NCI-H1048 (cell line): ENCODE measurements around the gene CEP350.
"Not testable (repeated sequence)": the region's sequence is repeated elsewhere in the genome, so short reads cannot be mapped to it uniquely, and the experiment has no call there.

Experiments used
- DNase-seq: peaks from one replicate; lab custom pipeline; 2025; lab: John Stamatoyannopoulos, UW

Gene CEP350

DNA sequence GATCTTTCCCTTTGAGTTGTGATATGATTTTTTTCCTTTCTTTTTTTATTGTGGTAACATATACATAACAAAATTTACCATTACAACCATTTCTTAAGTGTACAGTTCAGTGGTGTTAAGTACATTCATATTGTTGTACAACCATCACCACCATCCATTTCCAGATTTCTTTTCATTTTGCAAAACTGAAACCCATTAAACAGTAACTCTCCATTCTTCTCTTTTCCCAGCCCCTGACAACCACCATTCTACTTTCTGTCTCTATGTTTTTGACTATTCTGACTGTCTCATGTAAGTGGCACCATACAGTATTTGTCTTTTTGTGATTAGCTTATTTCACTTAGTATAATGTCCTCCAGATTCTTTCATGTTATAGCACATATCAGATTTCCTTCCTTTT lies 30.3 kb downstream of the CEP350 start:
- DNase-seq, result no peak

DNA sequence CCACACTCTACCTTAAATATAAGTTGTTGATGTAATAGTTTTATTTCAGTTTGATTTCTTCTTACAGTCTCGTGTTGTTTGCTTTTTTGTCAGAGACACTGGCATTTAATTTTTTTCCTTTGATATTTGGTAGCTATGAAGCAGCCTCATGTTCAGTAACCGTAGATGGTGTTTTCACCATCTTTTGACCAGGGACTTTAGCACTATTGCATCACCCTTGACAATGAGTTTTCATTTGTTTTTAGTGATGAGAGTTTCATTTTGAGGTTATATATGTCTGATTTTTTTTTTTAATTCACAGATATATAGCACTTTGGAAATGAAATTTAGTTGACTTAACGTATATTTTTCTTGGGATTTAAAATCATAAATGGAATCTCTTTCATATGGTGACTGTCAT lies 36.2 kb downstream of the CEP350 start:
- DNase-seq, result no peak

DNA sequence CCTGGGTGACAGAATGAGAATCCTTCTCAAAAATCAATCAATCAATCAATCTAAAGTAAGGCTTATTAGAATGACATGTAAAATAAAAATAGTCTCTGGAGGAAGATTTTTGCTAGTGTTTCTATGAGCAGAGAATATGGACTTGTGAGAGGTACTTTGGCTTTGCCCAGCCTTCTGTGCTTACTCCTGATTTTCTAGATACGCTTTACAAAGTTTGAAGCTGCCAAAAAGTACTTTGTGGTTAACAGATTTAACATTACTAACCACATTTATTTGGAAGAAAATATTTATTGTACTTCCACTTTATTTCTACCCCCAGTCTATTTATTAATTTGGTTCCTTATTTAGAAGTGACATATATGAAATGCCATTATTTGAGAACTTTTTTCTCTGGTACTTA lies 41.0 kb downstream of the CEP350 start:
- no peak for DNase-seq

DNA sequence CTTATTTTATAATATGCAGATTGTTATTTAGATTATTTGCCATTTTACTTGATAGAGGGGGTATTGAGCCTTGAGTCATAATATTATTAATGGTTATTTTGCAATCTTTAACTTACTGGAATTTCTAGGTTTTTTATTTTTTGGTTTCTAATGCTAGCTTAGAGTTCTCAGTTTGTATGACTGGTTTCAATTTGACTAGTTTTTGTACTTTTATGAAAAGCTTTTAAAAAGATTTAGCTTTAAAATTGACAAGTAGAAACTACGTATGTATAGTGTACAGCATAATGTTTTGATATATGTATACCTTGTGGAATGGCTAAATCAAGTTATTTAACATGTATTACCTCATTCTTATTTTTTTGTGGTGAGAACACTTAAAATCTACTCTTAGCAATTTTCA lies 41.5 kb downstream of the CEP350 start:
- no peak for DNase-seq

DNA sequence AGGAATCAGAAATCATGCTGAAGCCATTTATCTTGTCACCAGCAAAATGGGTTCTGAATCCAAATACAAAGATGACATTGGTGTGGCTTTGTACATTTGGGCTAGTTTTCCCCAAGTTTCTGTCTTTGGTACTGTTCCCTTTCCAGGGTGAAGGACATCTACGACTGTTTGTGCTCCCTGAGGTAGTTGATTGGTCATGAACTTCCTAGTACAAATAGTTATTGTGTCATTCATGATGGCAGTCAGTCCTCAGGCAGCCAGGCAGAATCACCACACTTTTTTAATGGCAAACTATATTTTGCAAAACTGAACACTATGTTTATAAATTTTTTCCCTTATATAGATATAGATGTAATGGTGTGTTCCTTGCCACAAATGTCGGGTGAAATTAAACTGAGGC lies 46.0 kb downstream of the CEP350 start:
- no peak for DNase-seq

GRCh38 chr1:180002437-180002836 lies 47.8 kb downstream of the CEP350 start:
- DNase-seq, result no peak

GRCh38 chr1:180003026-180003695 lies 48.6 kb downstream of the CEP350 start:
- DNase-seq, result no peak

- DNase-seq, result not testable (repeated sequence)
These were observed 52.2 kb downstream of the CEP350 start for GRCh38 chr1:180006762-180007161.

DNA sequence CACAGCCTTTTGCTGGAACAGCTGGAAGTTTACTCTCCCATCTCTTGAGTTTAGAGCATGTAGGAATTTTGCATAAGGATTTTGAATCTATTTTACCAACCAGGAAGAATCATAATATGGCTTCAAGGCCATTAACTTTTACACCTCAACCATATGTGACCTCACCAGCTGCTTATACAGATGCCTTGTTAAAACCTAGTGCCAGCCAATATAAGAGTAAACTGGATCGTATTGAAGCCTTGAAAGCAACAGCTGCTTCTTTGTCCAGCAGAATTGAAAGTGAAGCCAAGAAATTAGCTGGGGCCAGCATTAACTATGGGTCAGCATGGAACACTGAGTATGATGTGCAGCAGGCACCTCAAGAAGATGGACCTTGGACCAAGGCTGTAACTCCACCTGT lies 65.4 kb downstream of the CEP350 start:
- DNase-seq, result no peak

- no peak for DNase-seq
These were observed 71.9 kb downstream of the CEP350 start for GRCh38 chr1:180026556-180026955.

DNA sequence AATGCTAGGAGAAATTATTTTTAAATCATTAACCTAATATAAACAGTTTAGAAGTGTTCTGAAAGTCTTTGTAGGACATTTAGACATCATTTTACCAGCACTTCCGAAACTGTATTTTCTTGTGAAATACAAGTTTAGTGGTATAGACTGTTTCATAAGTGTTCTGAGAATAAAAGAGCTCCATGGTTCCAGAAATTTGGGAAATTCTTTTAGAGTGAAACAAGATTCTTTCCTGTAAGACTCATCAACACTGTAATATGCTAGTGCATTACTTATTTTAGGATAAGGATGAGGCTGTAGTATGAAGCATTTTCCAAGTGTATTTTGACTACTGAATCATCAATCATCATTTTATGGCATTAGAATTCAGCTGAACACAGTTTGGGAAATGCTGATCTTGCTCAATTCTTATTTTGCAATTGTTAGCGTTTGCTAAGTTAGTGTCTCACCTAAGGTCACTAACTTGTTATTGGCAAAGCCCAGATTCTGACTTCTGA lies 73.4 kb downstream of the CEP350 start:
- DNase-seq, result no peak

DNA sequence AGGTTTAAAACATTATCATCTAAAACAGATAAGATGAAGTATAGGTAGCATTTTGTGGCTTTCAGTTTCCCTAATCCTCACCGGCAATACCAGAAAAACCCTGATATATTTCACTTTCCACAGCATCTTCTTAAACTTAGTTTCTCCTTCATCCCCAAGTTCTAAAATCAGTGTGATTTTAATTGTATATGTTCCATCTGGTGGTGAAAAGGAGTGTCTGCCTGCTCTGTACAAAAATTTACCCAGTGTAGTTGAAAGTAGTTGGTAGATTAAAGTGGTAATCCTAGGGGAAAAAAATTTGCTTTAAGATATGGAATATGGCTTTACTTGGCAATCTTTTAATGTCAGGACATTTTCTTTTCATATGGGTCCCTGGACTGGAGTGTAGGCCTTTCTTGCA lies 74.3 kb downstream of the CEP350 start:
- no peak for DNase-seq

GRCh38 chr1:180029524-180030135 lies 75.0 kb downstream of the CEP350 start:
- DNase-seq, result no peak

DNA sequence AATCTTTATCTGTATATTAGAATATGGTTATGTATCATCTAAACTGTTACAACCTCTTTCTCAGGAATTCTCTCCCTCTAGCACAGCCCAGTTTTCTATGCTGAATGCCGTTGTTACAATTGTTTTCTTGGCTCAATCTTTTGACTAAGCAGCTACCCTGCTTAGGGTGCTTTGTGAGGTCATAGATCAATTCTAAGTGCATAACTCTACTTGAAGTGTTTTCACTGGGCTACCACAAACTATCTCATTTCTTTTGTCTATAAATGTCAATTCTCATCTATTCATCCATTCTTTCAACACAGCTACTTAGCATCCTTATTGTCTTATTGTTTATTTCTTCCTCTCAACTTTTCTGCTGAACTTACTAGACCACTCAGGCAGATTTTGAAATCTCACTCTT lies 77.1 kb downstream of the CEP350 start:
- no peak for DNase-seq

DNA sequence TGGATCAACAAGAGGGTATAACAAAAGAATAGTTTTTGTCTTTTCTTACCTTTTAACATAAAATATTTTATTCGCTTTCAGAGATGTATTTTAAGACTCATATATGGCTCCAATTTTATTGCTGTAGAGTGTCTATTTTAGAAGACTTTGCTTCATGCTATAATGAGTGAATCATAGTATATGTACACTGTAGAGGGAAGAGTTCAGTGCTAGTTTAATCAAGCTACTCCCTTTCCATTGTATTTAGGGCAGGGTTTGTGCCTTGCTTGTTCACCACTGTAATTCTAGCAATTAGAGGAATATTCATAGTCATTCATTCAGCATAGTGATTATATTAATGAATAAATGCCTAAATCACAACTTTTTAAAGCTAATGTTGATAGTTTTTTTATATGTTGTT lies 78.8 kb downstream of the CEP350 start:
- no peak for DNase-seq

- no peak for DNase-seq
These were observed 85.4 kb downstream of the CEP350 start for GRCh38 chr1:180040034-180040433.

DNA sequence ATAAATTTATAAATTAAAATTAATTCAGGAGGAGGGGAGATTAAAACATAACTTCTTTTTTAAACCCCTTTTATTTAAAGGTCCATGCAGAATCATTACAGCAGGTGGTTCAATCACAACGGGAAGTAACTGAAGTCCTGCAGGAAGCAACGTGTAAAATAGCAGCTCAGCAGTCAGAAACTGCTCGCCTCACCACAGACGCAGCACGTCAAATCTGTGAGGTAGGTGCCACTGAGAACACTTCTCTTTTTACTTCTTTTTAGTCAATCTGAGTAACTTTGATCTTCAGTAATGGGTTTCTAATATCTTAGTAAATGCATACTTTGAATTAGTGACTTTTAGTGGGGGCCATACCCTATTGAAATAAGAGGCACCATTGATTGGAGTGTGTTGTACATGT lies 87.0 kb downstream of the CEP350 start:
- no peak for DNase-seq

GRCh38 chr1:180042988-180043622 lies 88.5 kb downstream of the CEP350 start:
- DNase-seq, result no peak

DNA sequence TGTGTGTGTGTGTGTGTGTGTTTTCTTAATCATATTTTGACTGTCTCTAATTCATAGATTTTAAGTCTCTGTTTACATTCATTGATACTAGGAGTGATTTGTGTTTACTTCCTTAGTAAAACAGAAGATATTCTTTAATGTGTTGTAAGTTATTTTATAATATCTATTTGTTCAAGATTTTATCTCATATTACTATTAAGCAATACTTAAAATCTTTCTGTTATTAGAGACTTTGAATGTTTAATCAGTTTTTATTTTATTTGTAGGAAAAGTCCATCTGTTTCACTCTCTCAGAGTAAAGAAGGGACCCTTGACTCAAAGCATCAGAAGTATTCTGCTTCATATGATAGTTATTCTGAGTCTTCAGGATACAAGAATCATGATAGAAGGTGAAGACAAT lies 89.2 kb downstream of the CEP350 start:
- DNase-seq, result no peak

DNA sequence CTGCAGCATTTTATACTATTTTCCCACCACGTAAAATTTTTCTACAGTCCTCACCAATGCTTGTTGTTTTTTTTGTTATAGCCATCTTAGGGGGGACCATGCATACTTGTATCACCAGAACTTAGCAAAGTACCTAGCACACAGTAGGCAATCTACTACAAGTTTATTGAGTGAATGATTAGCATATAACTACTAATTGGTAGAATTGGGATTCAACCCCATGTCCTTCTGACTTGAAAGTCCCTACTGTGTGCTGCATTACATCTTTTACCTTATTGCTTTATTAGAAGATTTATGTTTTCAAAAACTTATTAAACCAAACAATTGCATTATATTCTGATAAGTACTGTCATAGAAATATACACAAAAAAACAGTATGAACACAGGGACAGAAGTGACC lies 92.1 kb downstream of the CEP350 start:
- DNase-seq, result no peak

- DNase-seq, result no peak
These were observed 99.3 kb downstream of the CEP350 start for GRCh38 chr1:180053594-180054567.

DNA sequence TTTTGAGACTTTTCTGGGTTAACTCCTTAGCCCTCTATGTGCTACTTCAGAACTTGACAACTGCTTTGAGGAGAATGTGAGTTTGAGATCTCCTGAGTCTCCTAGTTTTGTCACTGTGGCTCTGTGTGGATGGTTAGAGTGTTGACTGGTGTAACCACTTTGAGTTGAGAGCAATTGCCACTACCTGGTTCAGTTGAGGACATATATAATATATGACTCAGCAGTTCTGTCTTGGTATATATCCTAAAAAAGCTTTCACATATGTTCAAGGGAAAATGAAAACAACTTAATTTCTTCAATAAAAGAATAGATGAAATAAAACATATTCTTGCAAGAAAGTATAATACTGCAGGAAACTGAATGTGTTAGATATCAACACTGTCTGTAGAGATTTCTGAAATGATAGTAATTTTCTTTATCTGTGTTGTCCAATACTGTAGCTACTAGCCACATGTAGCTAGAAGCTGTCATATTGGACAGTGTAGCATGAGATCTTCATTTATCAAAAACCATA lies 103.3 kb downstream of the CEP350 start:
- DNase-seq, result no peak
